OCI-LY3 (cell line): ENCODE measurements around the gene CCL23.

Experiments used
- EZH2phosphoT487 ChIP-seq: fragments of 200-600 bp; shearing (Covaris generic); IDR thresholded peaks from 2 replicates; pipeline ENCODE4 v1.6.1; 2018; ENCODE audit warnings: antibody characterized with exemption, mixed run types, low read depth
- TF ChIP-seq, protein P1 (sequence below): fragments of 200-600, 300-600 bp; sonication (generic); IDR thresholded peaks from 2 replicates; pipeline ENCODE4 v1.5.1; 2014; ENCODE audit warnings: antibody characterized with exemption, low read length, low read depth

DNA sequence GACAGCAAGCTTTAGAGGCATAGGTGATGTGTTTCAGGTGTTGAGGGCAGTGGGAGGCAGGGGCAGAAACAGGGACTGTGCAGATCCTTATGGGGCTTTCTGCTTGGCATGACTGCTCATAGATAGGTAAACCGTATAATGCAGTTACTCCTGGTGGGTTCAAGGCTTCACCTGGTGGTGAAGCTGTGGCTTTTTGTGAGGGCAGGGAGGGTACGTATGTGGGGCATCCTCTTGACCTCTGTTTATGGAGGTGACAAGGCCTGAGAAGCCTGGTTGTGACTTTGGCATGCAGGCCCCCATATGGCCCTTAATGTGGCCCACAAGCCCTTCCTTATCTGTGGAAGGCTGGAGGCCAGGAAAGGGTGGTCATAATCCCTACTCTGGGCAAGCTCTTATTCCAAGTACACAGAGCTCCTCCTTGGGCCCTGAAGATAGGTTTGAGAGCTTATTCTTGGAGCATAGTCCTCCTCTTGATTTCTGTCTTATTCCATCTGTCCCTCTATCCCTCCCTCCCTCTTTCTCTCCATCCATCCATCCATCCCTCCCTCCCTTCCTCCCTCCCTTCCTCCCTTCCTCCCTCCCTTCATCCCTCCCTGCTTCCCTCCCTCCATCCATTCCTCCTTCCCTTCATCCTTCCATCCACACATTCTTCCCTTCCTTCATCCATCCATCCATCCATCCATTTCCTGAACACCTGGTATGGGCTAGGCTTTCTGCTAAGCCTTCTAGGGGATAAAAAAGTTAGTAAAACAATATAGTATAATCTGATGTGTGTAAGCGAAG, 35.2 kb downstream of the CCL23 start:
- TF ChIP-seq, protein P1, sequence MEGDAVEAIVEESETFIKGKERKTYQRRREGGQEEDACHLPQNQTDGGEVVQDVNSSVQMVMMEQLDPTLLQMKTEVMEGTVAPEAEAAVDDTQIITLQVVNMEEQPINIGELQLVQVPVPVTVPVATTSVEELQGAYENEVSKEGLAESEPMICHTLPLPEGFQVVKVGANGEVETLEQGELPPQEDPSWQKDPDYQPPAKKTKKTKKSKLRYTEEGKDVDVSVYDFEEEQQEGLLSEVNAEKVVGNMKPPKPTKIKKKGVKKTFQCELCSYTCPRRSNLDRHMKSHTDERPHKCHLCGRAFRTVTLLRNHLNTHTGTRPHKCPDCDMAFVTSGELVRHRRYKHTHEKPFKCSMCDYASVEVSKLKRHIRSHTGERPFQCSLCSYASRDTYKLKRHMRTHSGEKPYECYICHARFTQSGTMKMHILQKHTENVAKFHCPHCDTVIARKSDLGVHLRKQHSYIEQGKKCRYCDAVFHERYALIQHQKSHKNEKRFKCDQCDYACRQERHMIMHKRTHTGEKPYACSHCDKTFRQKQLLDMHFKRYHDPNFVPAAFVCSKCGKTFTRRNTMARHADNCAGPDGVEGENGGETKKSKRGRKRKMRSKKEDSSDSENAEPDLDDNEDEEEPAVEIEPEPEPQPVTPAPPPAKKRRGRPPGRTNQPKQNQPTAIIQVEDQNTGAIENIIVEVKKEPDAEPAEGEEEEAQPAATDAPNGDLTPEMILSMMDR: no peak
- TF ChIP-seq EZH2phosphoT487: no peak
